Measurements from ENCODE around the gene KCNK10. TPM values are rescaled to one million over a fixed set of nuclear protein-coding genes. Genes with fewer than 3 reads are reported as not detected.

KCNK10 gene
- total and polyA plus RNA-seq, 10 of the 15 experiments (the other 5 are each of a cell fraction or from before 2014, with no cell fraction given): 0.01 to 0.06 (median 0.02) TPM; not detected in 7

- no peak for TF ChIP-seq MLLT1 (IDR thresholded peaks at IDR 0.05)
Observed at GRCh38 chr14:88270776-88271175, 52.3 kb downstream of the KCNK10 start (continued).

GRCh38 chr14:88269806-88270420 is 53.2 kb downstream of the KCNK10 start:
- DNase-seq (ENCODE audit: low read depth, low spot score) (no peak), FAIRE-seq (no peak), ATAC-seq (no peak)
- ChIA-PET RAD21 (ENCODE audit: unreplicated experiment) (no interaction called here), SMC1A (ENCODE audit: uncharacterized antibody, unreplicated experiment) (interaction anchor here (0.6 kb wide), 1 partner anchor 544 kb away, joined by 3 read pairs; no protein-coding TSS in a partner anchor), POLR2A (no interaction called here), CTCF (interaction anchor here (1.7 kb wide), 1 partner anchor 81 kb away, joined by 6 read pairs; no protein-coding TSS in a partner anchor)
- in situ Hi-C loops (cut with MboI) (no loop called here), intact Hi-C loops (cut with micrococcal nuclease; ENCODE audit: unreplicated experiment) (no loop called here)
- peaks cover 0 to 1% of the 10 kb centered on the region in 2 experiments; a peak in 2 of 4 replicates for H3K27me3 ChIP-seq (replicated peaks in 1 of 2; ENCODE audit: control insufficient read depth in 2 of 2, insufficient read depth in 2 of 2, low read length in 1 of 2)
- no peaks in the 10 kb centered on the region for H3K9me3 ChIP-seq (replicated peaks; ENCODE audit: control insufficient read depth, insufficient read depth, low read length)
- H3K79me2 ChIP-seq (ENCODE audit: control insufficient read depth, insufficient read depth, low read length): no peaks in the 10 kb centered on the region
- H3K4me2 ChIP-seq (ENCODE audit: control insufficient read depth, insufficient read depth): no peak overlapping the region
- no peaks in the 10 kb centered on the region for H3K4me1 ChIP-seq (ENCODE audit: control insufficient read depth, insufficient read depth, low read length)
- BruUV-seq (replicated peaks): no TSS peak
- no peak overlapping the region for H3K9ac ChIP-seq (ENCODE audit: control insufficient read depth, insufficient read depth, low read length)
- no peak overlapping the region for H3K4me3 ChIP-seq
- no peaks in the 10 kb centered on the region for H3K36me3 ChIP-seq (ENCODE audit: control insufficient read depth in 2 of 2, insufficient read depth in 2 of 2, low read length in 1 of 2)
- no peak overlapping the region for H3K27ac ChIP-seq (ENCODE audit: control insufficient read depth, insufficient read depth)
- TF ChIP-seq EP300 (IDR thresholded peaks at IDR 0.05; ENCODE audit: borderline replicate concordance in 1 of 2, control insufficient read depth in 1 of 2, low read depth in 2 of 2, low read length in 2 of 2) (no peak), CHD2 (IDR thresholded peaks at IDR 0.05; ENCODE audit: borderline replicate concordance, low read depth, low read length) (no peak), ZBTB33 (IDR thresholded peaks at IDR 0.05) (no peak), SIX5 (IDR thresholded peaks at IDR 0.05; ENCODE audit: low read depth, low read length, severe bottlenecking) (no peak), SP1 (IDR thresholded peaks at IDR 0.05; ENCODE audit: low read depth, low read length) (no peak), ATF2 (IDR thresholded peaks at IDR 0.05; ENCODE audit: low read length) (no peak), CBX5 (IDR thresholded peaks at IDR 0.05; ENCODE audit: low read depth) (no peak), YBX1 (IDR thresholded peaks at IDR 0.05) (no peak), FOXM1 (IDR thresholded peaks at IDR 0.05; ENCODE audit: low read depth, low read length) (no peak), TCF7 (IDR thresholded peaks at IDR 0.05; ENCODE audit: borderline replicate concordance) (no peak), SMARCA5 (IDR thresholded peaks at IDR 0.05) (no peak), BHLHE40 (IDR thresholded peaks at IDR 0.05; ENCODE audit: borderline replicate concordance in 1 of 2, low read depth in 2 of 2, low read length in 1 of 2) (no peak), SMAD5 (IDR thresholded peaks at IDR 0.05; ENCODE audit: low read depth) (no peak)
- H4K20me1 ChIP-seq (ENCODE audit: control insufficient read depth, insufficient read depth): no peaks in the 10 kb centered on the region
- 18% methylated on average over 12 of the region's 12 CpGs for WGBS (ENCODE audit: insufficient coverage, insufficient replicate concordance, low lambda C conversion rate, missing lambda C conversion rate)
- no peak overlapping the region for H2AFZ ChIP-seq (ENCODE audit: control insufficient read depth, low read depth, low read length)
